ENCODE data around the gene FHAD1. TPM values are rescaled to one million over a fixed set of nuclear protein-coding genes. Genes with fewer than 3 reads are reported as not detected.

The FHAD1 gene
- total and polyA plus RNA-seq, 10 of the 15 experiments (the other 5 are each of a cell fraction or from before 2014, with no cell fraction given): 0.09 to 1.0 (median 0.32) TPM; not detected in 2

- ChIA-PET CTCF (interaction anchor here (1.2 to 1.7 kb wide), 2 partner anchors 15 to 60 kb away, joined by 4 to 11 read pairs; no protein-coding TSS in a partner anchor), POLR2A (no interaction called here), RAD21 (ENCODE audit: unreplicated experiment) (interaction anchor here (1.5 kb wide), 1 partner anchor 55 kb away, joined by 4 read pairs; no protein-coding TSS in a partner anchor), SMC1A (ENCODE audit: uncharacterized antibody, unreplicated experiment) (interaction anchor here (0.9 to 1.6 kb wide), 6 partner anchors 11 to 83 kb away, joined by 3 to 6 read pairs (median 4); no protein-coding TSS in a partner anchor)
- ATAC-seq (no peak), DNase-seq (ENCODE audit: low read depth, low spot score) (no peak), FAIRE-seq (no peak)
- intact Hi-C loops (cut with micrococcal nuclease; ENCODE audit: unreplicated experiment) (no loop called here), in situ Hi-C loops (cut with MboI) (no loop called here)
- Histone ChIP-seq H2AFZ (ENCODE audit: control insufficient read depth, low read depth, low read length) (no peak overlapping the region), H4K20me1 (ENCODE audit: control insufficient read depth, insufficient read depth) (no peaks in the 10 kb centered on the region), H3K4me1 (ENCODE audit: control insufficient read depth, insufficient read depth, low read length) (no peaks in the 10 kb centered on the region; the same call in 1 of the 2 replicates), H3K9me3 (replicated peaks; ENCODE audit: control insufficient read depth, insufficient read depth, low read length) (no peaks in the 10 kb centered on the region; the same call in 2 of the 3 replicates), H3K4me2 (ENCODE audit: control insufficient read depth, insufficient read depth) (no peak overlapping the region), H3K27me3 (replicated peaks in 1 of 2; ENCODE audit: control insufficient read depth in 2 of 2, insufficient read depth in 2 of 2, low read length in 1 of 2) (no peaks in the 10 kb centered on the region), H3K27ac (ENCODE audit: control insufficient read depth, insufficient read depth) (no peak overlapping the region), H3K36me3 (ENCODE audit: control insufficient read depth in 2 of 2, insufficient read depth in 2 of 2, low read length in 1 of 2) (no peaks in the 10 kb centered on the region; a peak in 2 of 4 replicates), H3K9ac (ENCODE audit: control insufficient read depth, insufficient read depth, low read length) (no peak overlapping the region), H3K4me3 (no peak overlapping the region), H3K79me2 (ENCODE audit: control insufficient read depth, insufficient read depth, low read length) (no peaks in the 10 kb centered on the region)
- BruUV-seq (replicated peaks): no TSS peak
- TF ChIP-seq MTA3 (IDR thresholded peaks at IDR 0.05; ENCODE audit: borderline replicate concordance, low read length): no peak
- WGBS (ENCODE audit: insufficient coverage, insufficient replicate concordance, low lambda C conversion rate, missing lambda C conversion rate): 23% methylated on average over 3 of the region's 3 CpGs
These were observed 35.6 kb upstream of the FHAD1 start for GRCh38 chr1:15211424-15211823.

- no peaks in the 10 kb centered on the region for H3K27me3 ChIP-seq (replicated peaks in 1 of 2; ENCODE audit: control insufficient read depth in 2 of 2, insufficient read depth in 2 of 2, low read length in 1 of 2)
- no peaks in the 10 kb centered on the region; a peak in 2 of 4 replicates for H3K36me3 ChIP-seq (ENCODE audit: control insufficient read depth in 2 of 2, insufficient read depth in 2 of 2, low read length in 1 of 2)
- no peaks in the 10 kb centered on the region; the same call in 1 of the 2 replicates for H3K4me1 ChIP-seq (ENCODE audit: control insufficient read depth, insufficient read depth, low read length)
- no TSS peak for BruUV-seq (replicated peaks)
- DNase-seq (ENCODE audit: low read depth, low spot score) (no peak), FAIRE-seq (no peak), ATAC-seq (no peak)
- ChIA-PET POLR2A (no interaction called here), RAD21 (ENCODE audit: unreplicated experiment) (interaction anchor here (1.3 kb wide), 1 partner anchor 9 kb away, joined by 3 read pairs; no protein-coding TSS in a partner anchor), SMC1A (ENCODE audit: uncharacterized antibody, unreplicated experiment) (interaction anchor here (0.9 to 1.6 kb wide), 5 partner anchors 10 to 60 kb away, joined by 3 to 5 read pairs (median 4); no protein-coding TSS in a partner anchor), CTCF (interaction anchor here (1.2 to 1.7 kb wide), 2 partner anchors 16 to 60 kb away, joined by 4 to 11 read pairs; no protein-coding TSS in a partner anchor)
- no peak overlapping the region for H3K9ac ChIP-seq (ENCODE audit: control insufficient read depth, insufficient read depth, low read length)
- no peak overlapping the region for H3K27ac ChIP-seq (ENCODE audit: control insufficient read depth, insufficient read depth)
- no peak overlapping the region for H3K4me2 ChIP-seq (ENCODE audit: control insufficient read depth, insufficient read depth)
- intact Hi-C loops (cut with micrococcal nuclease; ENCODE audit: unreplicated experiment) (no loop called here), in situ Hi-C loops (cut with MboI) (no loop called here)
- H2AFZ ChIP-seq (ENCODE audit: control insufficient read depth, low read depth, low read length): no peak overlapping the region
- no peaks in the 10 kb centered on the region for H4K20me1 ChIP-seq (ENCODE audit: control insufficient read depth, insufficient read depth)
- no peaks in the 10 kb centered on the region; the same call in 2 of the 3 replicates for H3K9me3 ChIP-seq (replicated peaks; ENCODE audit: control insufficient read depth, insufficient read depth, low read length)
- no peak overlapping the region for H3K4me3 ChIP-seq
- WGBS (ENCODE audit: insufficient coverage, insufficient replicate concordance, low lambda C conversion rate, missing lambda C conversion rate): 43% methylated on average over 17 of the region's 17 CpGs
- H3K79me2 ChIP-seq (ENCODE audit: control insufficient read depth, insufficient read depth, low read length): no peaks in the 10 kb centered on the region
- no peak for TF ChIP-seq RFX5 (IDR thresholded peaks at IDR 0.05; ENCODE audit: low read depth, low read length)
- TF ChIP-seq, protein P1, sequence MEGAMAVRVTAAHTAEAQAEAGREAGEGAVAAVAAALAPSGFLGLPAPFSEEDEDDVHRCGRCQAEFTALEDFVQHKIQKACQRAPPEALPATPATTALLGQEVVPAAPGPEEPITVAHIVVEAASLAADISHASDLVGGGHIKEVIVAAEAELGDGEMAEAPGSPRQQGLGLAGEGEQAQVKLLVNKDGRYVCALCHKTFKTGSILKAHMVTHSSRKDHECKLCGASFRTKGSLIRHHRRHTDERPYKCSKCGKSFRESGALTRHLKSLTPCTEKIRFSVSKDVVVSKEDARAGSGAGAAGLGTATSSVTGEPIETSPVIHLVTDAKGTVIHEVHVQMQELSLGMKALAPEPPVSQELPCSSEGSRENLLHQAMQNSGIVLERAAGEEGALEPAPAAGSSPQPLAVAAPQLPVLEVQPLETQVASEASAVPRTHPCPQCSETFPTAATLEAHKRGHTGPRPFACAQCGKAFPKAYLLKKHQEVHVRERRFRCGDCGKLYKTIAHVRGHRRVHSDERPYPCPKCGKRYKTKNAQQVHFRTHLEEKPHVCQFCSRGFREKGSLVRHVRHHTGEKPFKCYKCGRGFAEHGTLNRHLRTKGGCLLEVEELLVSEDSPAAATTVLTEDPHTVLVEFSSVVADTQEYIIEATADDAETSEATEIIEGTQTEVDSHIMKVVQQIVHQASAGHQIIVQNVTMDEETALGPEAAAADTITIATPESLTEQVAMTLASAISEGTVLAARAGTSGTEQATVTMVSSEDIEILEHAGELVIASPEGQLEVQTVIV (IDR thresholded peaks at IDR 0.05; ENCODE audit: borderline replicate concordance, partially characterized antibody): no peak
- TF ChIP-seq GATAD2B (conservative IDR thresholded peaks at IDR 0.05; ENCODE audit: low read depth): no peak
- TF ChIP-seq, protein P2, sequence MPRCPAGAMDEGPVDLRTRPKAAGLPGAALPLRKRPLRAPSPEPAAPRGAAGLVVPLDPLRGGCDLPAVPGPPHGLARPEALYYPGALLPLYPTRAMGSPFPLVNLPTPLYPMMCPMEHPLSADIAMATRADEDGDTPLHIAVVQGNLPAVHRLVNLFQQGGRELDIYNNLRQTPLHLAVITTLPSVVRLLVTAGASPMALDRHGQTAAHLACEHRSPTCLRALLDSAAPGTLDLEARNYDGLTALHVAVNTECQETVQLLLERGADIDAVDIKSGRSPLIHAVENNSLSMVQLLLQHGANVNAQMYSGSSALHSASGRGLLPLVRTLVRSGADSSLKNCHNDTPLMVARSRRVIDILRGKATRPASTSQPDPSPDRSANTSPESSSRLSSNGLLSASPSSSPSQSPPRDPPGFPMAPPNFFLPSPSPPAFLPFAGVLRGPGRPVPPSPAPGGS (IDR thresholded peaks at IDR 0.05; ENCODE audit: borderline replicate concordance, insufficient read depth, low read depth, low read length, poor library complexity, severe bottlenecking): no peak
- no peak for TF ChIP-seq IKZF1 (conservative IDR thresholded peaks at IDR 0.05)
- TF ChIP-seq RAD21 (IDR thresholded peaks at IDR 0.05; ENCODE audit: insufficient read depth, low read depth, low read length): no peak
- no peak for TF ChIP-seq HSF1 (IDR thresholded peaks at IDR 0.05; ENCODE audit: low read depth, low read length)
- no peak for TF ChIP-seq STAT1 (conservative IDR thresholded peaks at IDR 0.05)
These were observed 34.6 kb upstream of the FHAD1 start for GRCh38 chr1:15212216-15212953.
